GM23338 (cell line): ENCODE data around the gene SLC32A1. TPM values are rescaled to one million over a fixed set of nuclear protein-coding genes. Genes with fewer than 3 reads are reported as not detected.

Source experiments
- ATAC-seq: fragments of 200-7000 bp; cut with Tn5 transposase; 3 replicates; pipeline ENCODE4 v1.9.1; 2020
- DNase-seq: peaks from one replicate; pipeline ENCODE4 v3.0.0-alpha.2; 2015; ENCODE audit warnings: low spot score
- H2AFZ ChIP-seq: fragments of 200-600 bp; sonication (generic); 2 replicates; pipeline ENCODE4 v1.8.0; 2016; ENCODE audit warnings: antibody characterized with exemption, mild to moderate bottlenecking, moderate library complexity
- H3F3A ChIP-seq: fragments of 200-600 bp; sonication (generic); replicated peaks from 2 replicates; pipeline ENCODE4 v1.8.0; 2017; ENCODE audit warnings: antibody characterized with exemption, mixed run types, low read depth
- H3K27ac ChIP-seq: fragments of 200-600 bp; sonication (generic); 2 replicates; pipeline ENCODE4 v1.6.1; 2016; ENCODE audit warnings: low read depth
- H3K27me3 ChIP-seq: fragments of 200-600 bp; sonication (generic); 2 replicates; pipeline ENCODE4 v1.8.0; 2016; ENCODE audit warnings: mild to moderate bottlenecking, mixed run types, moderate library complexity; ENCODE audit not compliant: insufficient read depth
- H3K36me3 ChIP-seq: fragments of 200-600 bp; sonication (generic); 2 replicates; pipeline ENCODE4 v1.8.0; 2016; ENCODE audit warnings: mild to moderate bottlenecking; ENCODE audit not compliant: insufficient read depth
- H3K4me1 ChIP-seq: fragments of 200-600 bp; sonication (generic); 2 replicates; pipeline ENCODE4 v1.8.0; 2016; ENCODE audit warnings: mild to moderate bottlenecking, moderate library complexity; ENCODE audit not compliant: insufficient read depth
- H3K4me2 ChIP-seq: fragments of 200-600 bp; sonication (generic); 2 replicates; pipeline ENCODE4 v1.7.1; 2017; ENCODE audit warnings: mixed run types
- H3K4me3 ChIP-seq: fragments of 200-600 bp; sonication (generic); 2 replicates; pipeline ENCODE4 v1.6.1; 2016; ENCODE audit warnings: mixed run types
- H3K79me2 ChIP-seq: fragments of 200-600 bp; sonication (generic); replicated peaks from 2 replicates; pipeline ENCODE4 v1.8.0; 2017; ENCODE audit warnings: mild to moderate bottlenecking; ENCODE audit not compliant: insufficient read depth
- H3K9me2 ChIP-seq: fragments of 200-600 bp; sonication (generic); 2 replicates; pipeline ENCODE4 v1.8.0; 2017; ENCODE audit not compliant: insufficient read depth
- H4K20me1 ChIP-seq: fragments of 200-600 bp; sonication (generic); replicated peaks from 2 replicates; pipeline ENCODE4 v1.8.0; 2017; ENCODE audit warnings: mild to moderate bottlenecking; ENCODE audit not compliant: insufficient read depth
- H3K27ac Mint-ChIP-seq: 2 replicates; pipeline ENCODE4 v1.8.0; 2020; ENCODE audit warnings: inconsistent platforms, mild to moderate bottlenecking, moderate library complexity, mixed read lengths
- H3K27me3 Mint-ChIP-seq: 3 replicates; pipeline ENCODE4 v1.8.0; 2022; ENCODE audit warnings: low read depth, mild to moderate bottlenecking, moderate library complexity, mixed read lengths, inconsistent platforms; ENCODE audit not compliant: insufficient read depth, poor library complexity
- H3K36me3 Mint-ChIP-seq: 3 replicates; pipeline ENCODE4 v1.8.0; 2021; ENCODE audit warnings: low read depth, mild to moderate bottlenecking, inconsistent platforms, moderate library complexity, mixed read lengths
- H3K4me1 Mint-ChIP-seq: 3 replicates; pipeline ENCODE4 v1.8.0; 2020; ENCODE audit warnings: mild to moderate bottlenecking, inconsistent platforms, mixed read lengths
- H3K4me3 Mint-ChIP-seq: 3 replicates; pipeline ENCODE4 v1.8.0; 2021; ENCODE audit warnings: moderate library complexity, mild to moderate bottlenecking, inconsistent platforms, mixed read lengths
- H3K9me3 Mint-ChIP-seq: 3 replicates; pipeline ENCODE4 v1.8.0; 2020; ENCODE audit warnings: moderate library complexity, mild to moderate bottlenecking, inconsistent platforms, mixed read lengths
- CREB1 ChIP-seq: fragments of 250-450 bp; sonication (Bioruptor Pico); IDR thresholded peaks from 2 replicates; pipeline ENCODE4 v1.5.0; 2020; ENCODE audit warnings: low read depth, mild to moderate bottlenecking, moderate library complexity
- EZH2 ChIP-seq: fragments of 200-600 bp; sonication (generic); IDR thresholded peaks from one replicate; pipeline ENCODE4 v1.8.0; 2017; ENCODE audit warnings: antibody characterized with exemption, mild to moderate bottlenecking, low read depth; ENCODE audit not compliant: unreplicated experiment
- EZH2phosphoT487 ChIP-seq: fragments of 200-600 bp; sonication (generic); IDR thresholded peaks from one replicate; pipeline ENCODE4 v1.8.1; 2018; ENCODE audit warnings: antibody characterized with exemption; ENCODE audit not compliant: unreplicated experiment
- JUNB ChIP-seq: IDR thresholded peaks from one replicate; pipeline ENCODE4 v1.6.1; 2016; ENCODE audit warnings: antibody characterized with exemption; ENCODE audit not compliant: unreplicated experiment
- NANOG ChIP-seq: IDR thresholded peaks from 2 replicates; pipeline ENCODE4 v1.6.1; 2016; ENCODE audit warnings: antibody characterized with exemption, borderline replicate concordance
- POLR2AphosphoS5 ChIP-seq: IDR thresholded peaks from 2 replicates; pipeline ENCODE4 v1.6.1; 2016; ENCODE audit warnings: antibody characterized with exemption, low read depth
- STAT1 ChIP-seq: IDR thresholded peaks from one replicate; pipeline ENCODE4 v1.6.1; 2016; ENCODE audit warnings: antibody characterized with exemption; ENCODE audit not compliant: unreplicated experiment
- ZNF114 ChIP-seq: fragments of 250-450 bp; sonication (Bioruptor Pico); IDR thresholded peaks from 2 replicates; pipeline ENCODE4 v1.5.0; 2020; ENCODE audit warnings: mild to moderate bottlenecking, moderate library complexity
- ZNF331 ChIP-seq: fragments of 250-450 bp; sonication (Bioruptor Pico); IDR thresholded peaks from 2 replicates; pipeline ENCODE4 v1.5.0; 2020; ENCODE audit warnings: low read depth, mild to moderate bottlenecking, moderate library complexity
- polyA plus RNA-seq: library from polyadenylated mRNA; unstranded; fragments of >200 nt; fragmentation: Nextera tagmentation; extraction: Ambion mirVana; gene quantifications from 2 replicates; pipeline ENCODE4 v1.2.1, GENCODE V29; 2016
- small RNA-seq: library from RNA; depleted of rRNA; stranded (forward); fragments of <200 nt; gene quantifications from one replicate; pipeline ENCODE3, GENCODE V24; 2014; ENCODE audit warnings: low replicate concordance
- total RNA-seq: library from RNA; depleted of rRNA; stranded (reverse); fragments of >200 nt; shearing (Covaris generic); gene quantifications from 2 replicates; pipeline ENCODE4 v1.2.3, GENCODE V29; 2014; rRNA removed
- TF ChIP-seq, protein P1 (sequence below): IDR thresholded peaks from 2 replicates; pipeline ENCODE4 v1.6.1; 2016; ENCODE audit warnings: antibody characterized with exemption

Gene SLC32A1
- total and polyA plus RNA-seq, 2 experiments from 2014 or later, result 0.87 TPM; not detected in 1

DNA sequence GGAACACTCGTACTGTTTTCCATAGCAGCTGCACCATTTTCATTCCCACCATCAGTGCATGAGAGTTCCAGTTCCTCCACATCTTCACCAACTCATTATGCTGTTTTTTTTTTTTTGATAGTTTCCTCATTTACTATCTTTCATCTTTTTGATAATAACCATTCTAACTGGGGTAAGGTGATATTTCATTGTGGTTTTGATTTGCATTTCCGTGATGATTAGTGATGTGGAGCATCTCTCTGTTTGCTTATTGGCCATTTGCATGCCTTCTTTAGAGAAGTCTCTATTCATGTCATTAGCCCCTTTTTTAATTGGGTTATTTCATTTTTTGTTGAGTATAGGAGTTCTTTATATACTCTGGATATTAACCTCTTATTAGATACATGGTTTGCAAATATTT is 49.9 kb downstream of the SLC32A1 start:
- no peak overlapping the region for H3K27ac ChIP-seq
- H3K36me3 Mint-ChIP-seq, result peaks cover 67% of the 10 kb centered on the region
- peaks cover 6% of the 10 kb centered on the region for H3K4me1 Mint-ChIP-seq
- TF ChIP-seq POLR2AphosphoS5 (no peak), JUNB (no peak), ZNF331 (CRISPR knock-in tag) (no peak), ZNF114 (CRISPR knock-in tag) (no peak), NANOG (no peak), EZH2phosphoT487 (no peak), STAT1 (no peak), EZH2 (no peak)
- TF ChIP-seq, protein P1, sequence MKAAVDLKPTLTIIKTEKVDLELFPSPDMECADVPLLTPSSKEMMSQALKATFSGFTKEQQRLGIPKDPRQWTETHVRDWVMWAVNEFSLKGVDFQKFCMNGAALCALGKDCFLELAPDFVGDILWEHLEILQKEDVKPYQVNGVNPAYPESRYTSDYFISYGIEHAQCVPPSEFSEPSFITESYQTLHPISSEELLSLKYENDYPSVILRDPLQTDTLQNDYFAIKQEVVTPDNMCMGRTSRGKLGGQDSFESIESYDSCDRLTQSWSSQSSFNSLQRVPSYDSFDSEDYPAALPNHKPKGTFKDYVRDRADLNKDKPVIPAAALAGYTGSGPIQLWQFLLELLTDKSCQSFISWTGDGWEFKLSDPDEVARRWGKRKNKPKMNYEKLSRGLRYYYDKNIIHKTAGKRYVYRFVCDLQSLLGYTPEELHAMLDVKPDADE, result no peak
- H3K4me2 ChIP-seq, result no peak overlapping the region
- no peak for ATAC-seq
- no peak overlapping the region for H3K27ac Mint-ChIP-seq
- H3K4me3 ChIP-seq, result no peak overlapping the region
- peaks cover 7% of the 10 kb centered on the region for H3K4me1 ChIP-seq
- no peak for DNase-seq
- peaks cover 7% of the 10 kb centered on the region for H3K27me3 Mint-ChIP-seq
- no peak overlapping the region for H3K4me3 Mint-ChIP-seq
- H3K9me3 Mint-ChIP-seq, result peaks cover 14% of the 10 kb centered on the region
- H3K36me3 ChIP-seq, result peaks cover 32% of the 10 kb centered on the region; the same call in 1 of the 2 replicates
- H4K20me1 ChIP-seq, result no peaks in the 10 kb centered on the region
- H3K27me3 ChIP-seq, result no peaks in the 10 kb centered on the region
- no peak overlapping the region for H2AFZ ChIP-seq
- no peaks in the 10 kb centered on the region for H3K9me2 ChIP-seq
- H3F3A ChIP-seq, result peaks cover 7% of the 10 kb centered on the region; the same call in 1 of the 2 replicates
- no peaks in the 10 kb centered on the region for H3K79me2 ChIP-seq

DNA sequence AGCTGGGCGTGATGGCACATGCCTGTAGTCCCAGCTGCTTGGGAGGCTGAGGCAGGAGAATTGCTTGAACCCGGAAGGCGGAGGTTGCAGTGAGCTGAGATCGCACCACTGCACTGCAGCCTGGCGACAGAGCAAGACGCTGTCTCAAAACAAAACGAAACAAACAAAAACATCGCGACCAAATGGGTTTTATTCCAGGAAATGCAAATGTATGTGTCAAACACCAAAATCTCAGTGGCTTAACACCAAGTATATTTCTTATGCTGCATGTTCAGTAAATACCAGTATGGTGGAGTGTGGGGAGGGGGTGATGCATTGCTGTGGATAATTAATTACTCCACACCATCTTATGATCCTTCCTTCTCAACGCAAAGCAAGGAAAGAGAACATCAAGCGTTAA is 52.1 kb downstream of the SLC32A1 start:
- H3K36me3 ChIP-seq, result peaks cover 32% of the 10 kb centered on the region; the same call in 1 of the 2 replicates
- no peak for DNase-seq
- Mint-ChIP-seq H3K27me3 (peaks cover 1% of the 10 kb centered on the region), H3K4me1 (peaks cover 23% of the 10 kb centered on the region), H3K9me3 (peaks cover 14% of the 10 kb centered on the region), H3K36me3 (peaks cover 56% of the 10 kb centered on the region), H3K4me3 (no peak overlapping the region), H3K27ac (no peak overlapping the region)
- no peak for TF ChIP-seq CREB1 (CRISPR knock-in tag)
- TF ChIP-seq JUNB, result no peak
- no peak for TF ChIP-seq ZNF331 (CRISPR knock-in tag)
- TF ChIP-seq NANOG, result no peak
- H3K4me3 ChIP-seq, result no peak overlapping the region
- H3K27me3 ChIP-seq, result no peaks in the 10 kb centered on the region
- no peak overlapping the region for H3K27ac ChIP-seq
- no peak overlapping the region for H2AFZ ChIP-seq
- H3K9me2 ChIP-seq, result no peaks in the 10 kb centered on the region
- peaks cover 22% of the 10 kb centered on the region for H3K4me1 ChIP-seq
- no peak for ATAC-seq
- peaks cover 11% of the 10 kb centered on the region; the same call in 1 of the 2 replicates for H3F3A ChIP-seq
- no peaks in the 10 kb centered on the region for H4K20me1 ChIP-seq
- no peak overlapping the region for H3K4me2 ChIP-seq
- no peaks in the 10 kb centered on the region for H3K79me2 ChIP-seq

Small RNAs within 50 kb of the gene (small RNA-seq; reads per million reads assigned to genes)
- not detected for gene RF00017

Other genes starting within 250 kb of the SLC32A1 start
- gene ADIG, start 143.3 kb upstream of the SLC32A1 start, total RNA-seq, result not detected in 2 replicates
- gene ADIG, start 143.3 kb upstream of the SLC32A1 start, polyA plus RNA-seq, result not detected in 2 replicates
- 0.21 and 1.5 TPM in 2 replicates for gene ARHGAP40, start 122.7 kb upstream of the SLC32A1 start, total RNA-seq
- gene ARHGAP40, start 122.7 kb upstream of the SLC32A1 start, polyA plus RNA-seq, result 0.30 TPM in 1 of 2 replicates, not detected in the other
- 19.6 and 21.8 TPM in 2 replicates for gene ACTR5, start 24.0 kb downstream of the SLC32A1 start, total RNA-seq
- 8.4 and 9.1 TPM in 2 replicates for gene ACTR5, start 24.0 kb downstream of the SLC32A1 start, polyA plus RNA-seq
- 11.5 and 12.0 TPM in 2 replicates for gene PPP1R16B, start 81.2 kb downstream of the SLC32A1 start, total RNA-seq
- 1.5 and 1.6 TPM in 2 replicates for gene PPP1R16B, start 81.2 kb downstream of the SLC32A1 start, polyA plus RNA-seq
- gene FAM83D, start 201.9 kb downstream of the SLC32A1 start, total RNA-seq, result 81.6 and 91.3 TPM in 2 replicates
- gene FAM83D, start 201.9 kb downstream of the SLC32A1 start, polyA plus RNA-seq, result 31.1 and 33.3 TPM in 2 replicates
- gene DHX35, start 237.9 kb downstream of the SLC32A1 start, total RNA-seq, result 20.1 and 25.9 TPM in 2 replicates
- 8.3 TPM in 2 replicates for gene DHX35, start 237.9 kb downstream of the SLC32A1 start, polyA plus RNA-seq